K562 (cell line): ENCODE measurements around the gene GART. TPM values are rescaled to one million over a fixed set of nuclear protein-coding genes. Genes with fewer than 3 reads are reported as not detected.

ENCODE experiments used
- CBX5 ChIP-seq: IDR thresholded peaks from 2 replicates; pipeline ENCODE4 v1.6.1; 2014; ENCODE audit warnings: low read depth, borderline replicate concordance
- CHD1 ChIP-seq: fragments of 200-600 bp; sonication (generic); IDR thresholded peaks from one replicate; pipeline ENCODE4 v1.6.1; 2012; ENCODE audit warnings: mild to moderate bottlenecking, moderate library complexity, low read length, inconsistent platforms
- CREB3L1 ChIP-seq: fragments of 450-650 bp; IDR thresholded peaks from 2 replicates; pipeline ENCODE4 v1.6.1; 2014; ENCODE audit warnings: low read depth, mild to moderate bottlenecking, moderate library complexity, borderline replicate concordance
- ELF4 ChIP-seq: fragments of 450-650 bp; formaldehyde crosslinking; IDR thresholded peaks from 2 replicates; pipeline ENCODE4 v1.4.0; 2022; ENCODE audit warnings: missing genetic modification characterization
- ETV5 ChIP-seq: sonication (generic); formaldehyde crosslinking; IDR thresholded peaks from 2 replicates; pipeline ENCODE4 v1.4.0; 2020; ENCODE audit warnings: low read depth, mild to moderate bottlenecking, missing genetic modification reagents
- FOXA1 ChIP-seq: fragments of 450-650 bp; IDR thresholded peaks from 2 replicates; pipeline ENCODE4 v1.6.1; 2016; ENCODE audit warnings: mild to moderate bottlenecking, borderline replicate concordance
- MTA2 ChIP-seq: fragments of 450-650 bp; IDR thresholded peaks from 2 replicates; pipeline ENCODE4 v1.6.1; 2016; ENCODE audit warnings: low read depth
- NBN ChIP-seq: fragments of 450-650 bp; IDR thresholded peaks from 2 replicates; pipeline ENCODE4 v1.6.1; 2016; ENCODE audit warnings: low read depth, mild to moderate bottlenecking
- POLR2B ChIP-seq: fragments of 450-650 bp; IDR thresholded peaks from 2 replicates; pipeline ENCODE4 v1.6.1; 2018; ENCODE audit warnings: low read depth; ENCODE audit not compliant: partially characterized antibody
- RBM17 ChIP-seq: fragments of 200-400 bp; formaldehyde crosslinking; IDR thresholded peaks from 2 replicates; pipeline ENCODE4 v1.6.1; 2017; ENCODE audit warnings: low read depth, mild to moderate bottlenecking, low read length, borderline replicate concordance
- SFPQ ChIP-seq: fragments of 200-400 bp; formaldehyde crosslinking; IDR thresholded peaks from 2 replicates; pipeline ENCODE4 v1.6.1; 2017; ENCODE audit warnings: mild to moderate bottlenecking, low read depth, low read length, moderate library complexity
- SMARCA4 ChIP-seq: fragments of 450-650 bp; IDR thresholded peaks from 2 replicates; pipeline ENCODE4 v1.6.1; 2016
- SPI1 ChIP-seq: IDR thresholded peaks from 2 replicates; pipeline ENCODE4 v1.6.1; 2011; ENCODE audit warnings: low read depth, low read length, control low read depth, borderline replicate concordance
- SRSF1 ChIP-seq: fragments of 200-400 bp; formaldehyde crosslinking; IDR thresholded peaks from 2 replicates; pipeline ENCODE4 v1.6.1; 2017; ENCODE audit warnings: mild to moderate bottlenecking, low read depth, low read length, moderate library complexity
- TAF1 ChIP-seq: IDR thresholded peaks from 2 replicates; pipeline ENCODE4 v1.6.1; 2011; ENCODE audit warnings: mild to moderate bottlenecking, low read length, moderate library complexity; ENCODE audit not compliant: insufficient read depth, control insufficient read depth, severe bottlenecking; ENCODE audit errors: extremely low read depth
- THRAP3 ChIP-seq: fragments of 450-650 bp; IDR thresholded peaks from 2 replicates; pipeline ENCODE4 v1.6.1; 2016; ENCODE audit warnings: mild to moderate bottlenecking, inconsistent platforms, borderline replicate concordance
- TRIM24 ChIP-seq, 2 experiments: fragments of 450-650 bp; IDR thresholded peaks; 2 replicates each; pipeline ENCODE4 v1.6.1; 2016
- ZNF133 ChIP-seq: fragments of 250-450 bp; sonication (Bioruptor Pico); IDR thresholded peaks from 2 replicates; pipeline ENCODE4 v1.4.0; 2020; ENCODE audit warnings: mild to moderate bottlenecking
- ZNF280A ChIP-seq: fragments of 450-650 bp; IDR thresholded peaks from 2 replicates; pipeline ENCODE4 v1.6.1; 2018; ENCODE audit warnings: mild to moderate bottlenecking, low read depth; ENCODE audit not compliant: partially characterized antibody
- ZNF512 ChIP-seq: IDR thresholded peaks from 2 replicates; pipeline ENCODE4 v1.6.1; 2016; ENCODE audit warnings: missing genetic modification characterization, missing compliant biosample characterization
- ZNF785 ChIP-seq: fragments of 250-450 bp; sonication (Bioruptor Pico); IDR thresholded peaks from 2 replicates; pipeline ENCODE4 v1.4.0; 2020; ENCODE audit warnings: mild to moderate bottlenecking
- polyA plus RNA-seq, 8 experiments: library from polyadenylated mRNA; depleted of rRNA in 4 of 8; stranded (reverse) in 5 of 8; unstranded in 3 of 8; fragments of >200 nt; fragmentation: Nextera tagmentation in 2 of 8; fragmentation: Illumina TruSeq in 1 of 8; extraction: Ambion mirVana in 2 of 8; extraction: Trizol in 1 of 8; gene quantifications; 2 replicates each; pipeline versions ENCODE4 v1.2.1 to v1.2.3, GENCODE V29; 2011 to 2014; ENCODE audit warnings: inconsistent platforms in 1 of 8, missing spikeins in 1 of 8
- total RNA-seq, 7 experiments: library from RNA; depleted of rRNA in 6 of 7; stranded (reverse); fragments of >200 nt in 6 of 7; fragmentation: Illumina TruSeq in 2 of 7; extraction: Trizol in 2 of 7; gene quantifications; 2 replicates each; pipeline versions ENCODE4 v1.2.1 to v1.2.3, GENCODE V29; 2011 to 2021; ENCODE audit warnings: low replicate concordance in 1 of 7

GART gene
- total and polyA plus RNA-seq, 9 of the 15 experiments (the other 6 are each of a cell fraction or from before 2014, with no cell fraction given) = 141 to 429 (median 349) TPM

GRCh38 chr21:33588485-33589335 is 46.8 kb upstream of the GART start, which contains the start of gene DONSON (continued):
- TF ChIP-seq ZNF785 (no peak), NBN (peak; percentile 44; the same call in 1 of the 2 replicates), ZNF280A (no peak), TAF1 (peak; percentile 72), POLR2B (peak; percentile 87), ZNF133 (CRISPR knock-in tag) (no peak), SFPQ (no peak), CHD1 (no peak), TRIM24 (IDR thresholded peaks at IDR 0.05) (no peak), ELF4 (CRISPR knock-in tag) (peak; percentile 27; the same call in 1 of the 2 replicates), CREB3L1 (peak; percentile 90), ETV5 (CRISPR knock-in tag) (0 out of 2 replicates have a peak, but pooled peaks have one; percentile 51), SRSF1 (no peak), SMARCA4 (peak; percentile 75), ZNF512 (tag) (no peak), MTA2 (no peak), FOXA1 (no peak), CBX5 (no peak), SPI1 (no peak), THRAP3 (no peak), RBM17 (no peak)
